Measurements from ENCODE around the gene NOS3. TPM values are rescaled to one million over a fixed set of nuclear protein-coding genes. Genes with fewer than 3 reads are reported as not detected.

The NOS3 gene
- total RNA-seq, 1 donor from 2014 or later, result 1.7 TPM

GRCh38 chr7:150957133-150958020, 33.4 kb upstream of the NOS3 start:
- H3K27ac Mint-ChIP-seq, result no peak overlapping the region
- no peak for DNase-seq (ENCODE audit: extremely low spot score, unreplicated experiment)
- no peak overlapping the region for H3K4me3 Mint-ChIP-seq
- H3K9me3 Mint-ChIP-seq, result no peaks in the 10 kb centered on the region
- peaks cover 12% of the 10 kb centered on the region for H3K27me3 Mint-ChIP-seq
- H3K36me3 Mint-ChIP-seq, result no peaks in the 10 kb centered on the region
- TF ChIP-seq CTCF (conservative IDR thresholded peaks at IDR 0.05), result no peak
- H3K4me1 Mint-ChIP-seq (ENCODE audit: unreplicated experiment), result peaks cover 11% of the 10 kb centered on the region

- no peak for TF ChIP-seq CTCF (conservative IDR thresholded peaks at IDR 0.05)
- Mint-ChIP-seq H3K4me3 (no peak overlapping the region), H3K27ac (no peak overlapping the region)
These were observed 32.7 kb upstream of the NOS3 start for GRCh38 chr7:150958062-150958552.

GRCh38 chr7:150958597-150958996, 32.2 kb upstream of the NOS3 start:
- peaks cover 12% of the 10 kb centered on the region for H3K27me3 Mint-ChIP-seq
- H3K4me1 Mint-ChIP-seq (ENCODE audit: unreplicated experiment), result peaks cover 14% of the 10 kb centered on the region
- no peaks in the 10 kb centered on the region for H3K36me3 Mint-ChIP-seq
- no peak for DNase-seq (ENCODE audit: extremely low spot score, unreplicated experiment)
- H3K9me3 Mint-ChIP-seq, result no peaks in the 10 kb centered on the region
- H3K27ac Mint-ChIP-seq, result no peak overlapping the region
- no peak for TF ChIP-seq CTCF (conservative IDR thresholded peaks at IDR 0.05)
- no peak overlapping the region for H3K4me3 Mint-ChIP-seq

More at GRCh38 chr7:150958062-150958552, 32.7 kb upstream of the NOS3 start:
- H3K9me3 Mint-ChIP-seq, result no peaks in the 10 kb centered on the region
- peaks cover 12% of the 10 kb centered on the region for H3K27me3 Mint-ChIP-seq
- H3K36me3 Mint-ChIP-seq, result no peaks in the 10 kb centered on the region
- H3K4me1 Mint-ChIP-seq (ENCODE audit: unreplicated experiment), result peaks cover 14% of the 10 kb centered on the region
- DNase-seq (ENCODE audit: extremely low spot score, unreplicated experiment), result no peak

- H3K9me3 Mint-ChIP-seq, result no peaks in the 10 kb centered on the region
- no peak for DNase-seq (ENCODE audit: extremely low spot score, unreplicated experiment)
- no peak overlapping the region for H3K27ac Mint-ChIP-seq
- no peak overlapping the region for H3K4me3 Mint-ChIP-seq
- peaks cover 12% of the 10 kb centered on the region for H3K27me3 Mint-ChIP-seq
- peaks cover 14% of the 10 kb centered on the region for H3K4me1 Mint-ChIP-seq (ENCODE audit: unreplicated experiment)
- H3K36me3 Mint-ChIP-seq, result no peaks in the 10 kb centered on the region
- TF ChIP-seq CTCF (conservative IDR thresholded peaks at IDR 0.05), result no peak
These were observed 31.7 kb upstream of the NOS3 start for GRCh38 chr7:150959081-150959480.

GRCh38 chr7:150959739-150960734, 30.8 kb upstream of the NOS3 start:
- Mint-ChIP-seq H3K9me3 (no peaks in the 10 kb centered on the region), H3K27me3 (peaks cover 12% of the 10 kb centered on the region), H3K36me3 (no peaks in the 10 kb centered on the region), H3K4me3 (no peak overlapping the region), H3K27ac (no peak overlapping the region), H3K4me1 (ENCODE audit: unreplicated experiment) (peaks cover 11% of the 10 kb centered on the region)
- no peak for DNase-seq (ENCODE audit: extremely low spot score, unreplicated experiment)
- no peak for TF ChIP-seq CTCF (conservative IDR thresholded peaks at IDR 0.05)

Data from type B pancreatic cell (in vitro differentiated cells).